Esophagus (tissue), 2 donors: Measurements from ENCODE around the gene C9orf85. TPM values are rescaled to one million over a fixed set of nuclear protein-coding genes. Genes with fewer than 3 reads are reported as not detected.
A peak's percentile ranks its signal among the peaks of the same experiment; 100 is the strongest.

ENCODE experiments used
- H3K27ac ChIP-seq, 2 donors: one replicate each; pipeline ENCODE4 v1.5.1; 2013; ENCODE audit warnings: low read depth in 2 of 2, mild to moderate bottlenecking in 2 of 2, inconsistent platforms in 1 of 2, low read length in 1 of 2, moderate library complexity in 1 of 2
- H3K27me3 ChIP-seq, 2 donors: one replicate each; pipeline ENCODE4 v1.6.1; 2013; ENCODE audit warnings: low read length in 2 of 2, control low read depth in 1 of 2, mild to moderate bottlenecking in 1 of 2; ENCODE audit not compliant: insufficient read depth in 2 of 2, control insufficient read depth in 1 of 2
- H3K36me3 ChIP-seq, 2 donors: one replicate each; pipeline ENCODE4 v1.6.1; 2013; ENCODE audit warnings: low read length in 1 of 2; ENCODE audit not compliant: control insufficient read depth in 2 of 2, insufficient read depth in 2 of 2
- H3K4me1 ChIP-seq, 2 donors: one replicate each; pipeline ENCODE4 v1.6.1; 2013; ENCODE audit warnings: low read length in 1 of 2; ENCODE audit not compliant: control insufficient read depth in 2 of 2, insufficient read depth in 2 of 2
- H3K4me3 ChIP-seq, 2 donors: one replicate each; pipeline ENCODE4 v1.5.1; 2013; ENCODE audit warnings: low read length in 2 of 2, mild to moderate bottlenecking in 2 of 2, low read depth in 1 of 2, moderate library complexity in 1 of 2
- H3K9me3 ChIP-seq, 2 donors: one replicate each; pipeline ENCODE4 v1.6.1; 2013; ENCODE audit warnings: mild to moderate bottlenecking in 2 of 2, low read depth in 1 of 2, low read length in 1 of 2, moderate library complexity in 1 of 2; ENCODE audit not compliant: control insufficient read depth in 2 of 2, insufficient read depth in 1 of 2
- WGBS, 2 donors: extraction: QIAGEN DNeasy Blood & Tissue Kit; methylation state at CpG; one replicate each; pipeline ENCODE4 v1.1.7; 2013; 5-methylcytosine and 5-hydroxymethylcytosine counted together
- polyA plus RNA-seq, 2 donors: library from polyadenylated mRNA; stranded (reverse); fragments of 200-250 nt; gene quantifications; one replicate each; pipeline ENCODE4 v1.2.3, GENCODE V29; 2013
- donor health status: healthy with polysubstance abuse.
- donor health status: Bipolar disorder and iron deficiency.

Gene C9orf85, protein sequence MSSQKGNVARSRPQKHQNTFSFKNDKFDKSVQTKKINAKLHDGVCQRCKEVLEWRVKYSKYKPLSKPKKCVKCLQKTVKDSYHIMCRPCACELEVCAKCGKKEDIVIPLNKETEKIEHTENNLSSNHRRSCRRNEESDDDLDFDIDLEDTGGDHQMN
- 10 to 100 TPM; 10.3 to 11.2 TPM for polyA plus RNA-seq

DNA sequence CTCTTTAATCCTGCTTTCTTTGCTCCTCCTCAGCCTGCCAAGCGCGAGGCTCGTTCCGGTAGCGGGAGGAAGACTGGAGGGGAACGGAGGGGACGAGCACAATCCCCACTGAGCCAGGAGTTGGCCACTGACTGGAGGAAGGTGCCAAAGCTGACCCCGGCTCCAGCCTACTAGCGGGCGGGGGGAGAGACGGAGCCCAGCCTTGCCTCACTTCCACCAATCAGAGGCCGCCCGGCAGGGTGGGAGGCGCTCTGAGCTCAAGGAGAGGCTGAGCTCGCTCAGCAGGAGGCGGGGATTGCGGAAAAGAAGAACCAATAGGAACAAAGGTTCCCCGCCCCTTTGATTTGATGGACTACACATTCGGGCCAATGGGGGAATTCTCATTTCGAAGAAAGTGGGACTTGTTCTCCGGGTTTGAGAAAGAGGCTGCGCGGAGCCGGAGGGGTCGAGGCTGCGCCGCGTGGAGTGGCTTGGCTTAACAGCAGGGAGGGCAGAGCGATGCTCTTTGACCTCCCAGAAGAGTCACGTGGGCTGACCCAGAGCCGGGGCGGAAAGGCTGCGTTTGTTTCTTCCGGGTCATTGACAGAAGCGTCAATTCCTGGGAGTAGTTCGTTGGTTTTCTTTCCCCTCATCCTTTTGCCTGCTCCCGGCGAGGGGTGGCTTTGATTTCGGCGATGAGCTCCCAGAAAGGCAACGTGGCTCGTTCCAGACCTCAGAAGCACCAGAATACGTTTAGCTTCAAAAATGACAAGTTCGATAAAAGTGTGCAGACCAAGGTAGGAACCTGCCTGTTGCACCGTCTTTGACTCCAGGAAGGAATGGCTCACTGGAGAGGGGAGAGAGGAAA is at the start of gene C9orf85, which contains the start of gene ABHD17B:
C9orf85 (plus strand) TSS at position 579 of the 847 bp plus-strand sequence; CDS start at position 675, 96 bp downstream.
ABHD17B (minus strand) TSS at position 133 of the 847 bp plus-strand sequence. CDS start 36,113 bp downstream, outside the sequence.
- 0 to 1% methylated on average over 45 of the region's 45 CpGs for WGBS, 2 donors
- Histone ChIP-seq H3K36me3 (no peaks in the 10 kb centered on the region), H3K4me3 (peak within 1 kb of the TSS; percentile 91 to 97), H3K9me3 (no peaks in the 10 kb centered on the region), H3K27ac (peak within 1 kb of the TSS; percentile 94 to 99), H3K4me1 (peaks cover 4% of the 10 kb centered on the region in 2 donors), H3K27me3 (no peaks in the 10 kb centered on the region)

DNA sequence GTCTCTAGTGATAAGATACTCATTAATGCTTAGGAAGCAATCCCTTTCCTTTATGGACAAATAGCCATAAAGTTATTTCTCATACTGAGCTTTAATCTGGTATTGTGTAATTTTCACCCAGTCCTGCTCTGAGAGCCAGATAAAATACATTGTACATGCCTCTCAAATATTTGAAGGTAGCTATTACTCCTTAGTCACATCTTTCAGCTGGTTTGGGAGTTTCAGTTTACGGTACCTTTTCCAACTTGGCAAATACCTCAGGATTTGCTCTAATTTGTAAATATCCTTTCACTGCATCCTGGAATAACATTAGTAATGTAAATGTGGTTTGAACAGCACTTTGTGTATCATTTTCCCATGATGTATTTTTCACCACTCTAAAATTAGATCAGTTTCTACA is 47.8 kb upstream of the C9orf85 start:
- Histone ChIP-seq H3K4me3 (no peak overlapping the region), H3K36me3 (no peaks in the 10 kb centered on the region), H3K4me1 (no peaks in the 10 kb centered on the region), H3K27ac (no peak overlapping the region), H3K9me3 (no peaks in the 10 kb centered on the region), H3K27me3 (no peaks in the 10 kb centered on the region)
- 86% methylated on average over 1 of the region's 1 CpG for WGBS, 2 donors

DNA sequence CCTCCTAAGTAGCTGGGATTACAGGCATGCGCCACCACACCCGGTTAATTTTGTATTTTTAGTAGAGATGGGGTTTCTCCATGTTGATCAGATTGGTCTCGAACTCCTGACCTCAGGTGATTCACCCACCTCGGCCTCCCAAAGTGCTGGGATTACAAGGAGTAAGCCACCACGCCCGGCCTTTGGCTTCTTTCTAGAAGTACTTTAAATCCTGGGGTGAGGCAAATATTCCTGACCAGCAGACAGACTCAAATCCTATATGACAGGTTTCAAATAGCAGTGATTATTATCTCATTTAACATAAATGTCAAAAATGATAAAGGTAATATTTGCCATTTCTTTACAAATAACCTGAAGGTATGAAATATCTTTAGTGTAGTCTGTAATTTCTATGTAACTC is 36.1 kb upstream of the C9orf85 start:
- WGBS, 2 donors = 80 to 87% methylated on average over 6 of the region's 6 CpGs
- Histone ChIP-seq H3K36me3 (no peaks in the 10 kb centered on the region), H3K27me3 (no peaks in the 10 kb centered on the region), H3K4me1 (no peaks in the 10 kb centered on the region), H3K27ac (no peak overlapping the region), H3K4me3 (no peak overlapping the region), H3K9me3 (peaks cover 0 to 2% of the 10 kb centered on the region in 2 donors)

DNA sequence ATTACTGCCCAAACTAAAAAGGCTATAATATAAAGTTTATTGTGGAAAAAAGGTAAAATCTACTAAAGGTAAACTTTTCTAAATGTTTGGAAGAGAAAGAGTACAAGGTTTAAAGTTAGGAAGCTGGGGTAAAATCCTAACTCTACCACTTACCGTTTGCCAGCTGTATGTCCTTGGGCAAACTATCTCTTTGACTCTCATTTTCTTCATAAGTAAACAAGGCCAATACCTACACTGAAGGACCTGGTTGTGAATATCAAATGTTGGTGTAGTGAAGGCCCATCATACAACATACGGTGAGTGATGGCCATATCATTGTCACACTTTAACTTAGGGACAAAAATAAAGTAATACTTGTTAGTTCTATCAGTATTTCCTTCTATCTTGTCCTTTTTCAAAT is 35.3 kb upstream of the C9orf85 start:
- Histone ChIP-seq H3K9me3 (peaks cover 0 to 2% of the 10 kb centered on the region in 2 donors), H3K36me3 (no peaks in the 10 kb centered on the region), H3K4me1 (no peaks in the 10 kb centered on the region), H3K27ac (no peak overlapping the region), H3K4me3 (no peak overlapping the region), H3K27me3 (no peaks in the 10 kb centered on the region)
- 91 to 92% methylated on average over 2 of the region's 2 CpGs for WGBS, 2 donors

DNA sequence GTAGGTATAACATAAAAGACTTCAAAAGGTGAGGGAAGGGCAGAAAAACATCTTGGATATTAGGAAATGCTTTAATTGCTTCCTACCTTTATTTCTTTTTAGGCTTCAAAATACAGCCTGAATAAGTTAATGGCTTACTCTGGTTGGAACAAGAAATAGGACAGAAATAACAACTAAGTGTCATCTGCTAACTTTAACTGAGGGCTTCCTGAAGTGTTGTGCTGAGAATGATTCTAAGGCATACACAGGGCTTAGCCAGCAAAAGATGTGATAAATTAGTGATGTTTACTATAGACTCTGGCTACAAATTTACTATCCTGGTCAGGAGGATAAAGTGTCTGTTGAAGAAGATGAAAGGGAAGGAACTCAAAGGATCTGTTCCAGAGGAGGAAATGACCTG is 34.6 kb upstream of the C9orf85 start:
- H3K4me1 ChIP-seq = no peaks in the 10 kb centered on the region
- H3K4me3 ChIP-seq = no peak overlapping the region
- no peak overlapping the region for H3K27ac ChIP-seq
- H3K27me3 ChIP-seq = no peaks in the 10 kb centered on the region
- H3K9me3 ChIP-seq = peaks cover 0 to 2% of the 10 kb centered on the region in 2 donors
- H3K36me3 ChIP-seq = no peaks in the 10 kb centered on the region

DNA sequence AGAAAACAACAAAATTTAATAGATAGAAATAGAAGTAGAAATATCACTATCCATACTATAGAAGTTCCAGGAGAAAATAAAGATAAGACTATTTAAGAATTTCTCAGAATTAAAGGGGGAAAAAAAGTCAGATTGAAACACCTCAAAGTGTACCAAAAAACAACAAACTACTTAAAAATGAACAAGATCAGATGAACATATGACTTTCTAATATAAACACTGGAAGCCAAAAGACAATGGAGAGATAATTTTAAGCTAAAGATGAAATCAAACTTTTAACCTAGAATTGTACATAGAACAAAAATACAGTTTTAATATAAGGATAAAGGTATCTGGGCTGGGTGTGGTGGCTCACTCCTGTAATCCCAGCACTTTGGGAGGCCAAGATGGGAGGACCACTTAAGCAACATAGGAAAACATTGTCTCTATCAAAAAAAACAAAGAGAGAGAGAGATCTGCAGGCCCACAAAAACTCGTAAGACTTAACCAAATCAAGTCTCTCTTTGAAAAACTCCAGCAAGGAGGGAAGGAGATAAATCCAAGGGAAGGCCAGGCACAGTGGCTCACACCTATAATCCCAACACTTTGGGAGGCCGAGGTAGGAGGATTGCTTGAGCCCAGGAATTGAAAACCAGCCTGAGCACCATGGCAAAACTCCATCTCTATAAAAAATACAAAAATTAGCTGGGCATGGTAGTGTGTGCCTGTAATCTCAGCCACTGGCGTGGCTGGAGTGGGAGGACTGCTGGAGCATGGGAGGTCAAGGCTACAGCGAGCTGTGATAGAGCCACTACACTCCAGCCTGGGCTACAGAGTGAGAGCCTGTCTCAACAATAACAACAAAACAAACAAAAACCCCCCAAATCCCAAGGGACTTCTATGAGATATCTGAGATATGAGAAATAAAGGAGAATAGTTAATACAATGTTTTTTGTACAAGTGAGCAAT is 32.8 kb upstream of the C9orf85 start:
- WGBS, 2 donors = 98% methylated on average over 4 of the region's 4 CpGs
- H3K27me3 ChIP-seq = no peaks in the 10 kb centered on the region
- H3K9me3 ChIP-seq = peaks cover 0 to 2% of the 10 kb centered on the region in 2 donors

DNA sequence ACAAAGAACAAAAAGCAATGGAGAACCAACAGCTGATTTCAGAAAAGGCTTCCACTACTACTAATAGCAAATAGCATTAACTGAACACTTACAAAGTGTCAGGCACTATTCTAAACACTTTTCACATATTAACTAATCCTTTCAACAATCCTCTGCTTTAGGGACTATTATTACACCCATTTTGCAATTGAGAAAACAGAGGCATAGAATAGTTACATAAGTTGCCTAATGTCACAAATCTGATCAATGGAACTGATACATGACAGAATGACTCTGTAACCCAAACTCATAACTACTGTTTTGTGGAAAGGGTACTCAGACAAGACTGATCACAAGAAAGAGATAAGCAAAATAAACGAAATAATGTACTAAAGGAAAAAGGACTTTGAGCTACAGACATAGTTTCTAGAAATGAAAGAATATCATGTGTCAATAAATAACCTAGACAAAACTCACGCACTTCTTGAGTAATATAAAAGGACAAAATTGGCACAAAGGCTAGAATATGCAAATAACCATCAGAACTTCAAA is 31.7 kb upstream of the C9orf85 start:
- 69 to 94% methylated on average over 2 of the region's 2 CpGs for WGBS, 2 donors
- peaks cover 0 to 2% of the 10 kb centered on the region in 2 donors for H3K9me3 ChIP-seq
- H3K36me3 ChIP-seq = no peaks in the 10 kb centered on the region
- H3K4me1 ChIP-seq = no peaks in the 10 kb centered on the region
- H3K27me3 ChIP-seq = no peaks in the 10 kb centered on the region
- H3K27ac ChIP-seq = no peak overlapping the region
- no peak overlapping the region for H3K4me3 ChIP-seq

More for the DNA sequence above, 32.8 kb upstream of the C9orf85 start:
- no peaks in the 10 kb centered on the region for H3K36me3 ChIP-seq
- no peak overlapping the region for H3K27ac ChIP-seq
- no peaks in the 10 kb centered on the region for H3K4me1 ChIP-seq
- H3K4me3 ChIP-seq = no peak overlapping the region

DNA sequence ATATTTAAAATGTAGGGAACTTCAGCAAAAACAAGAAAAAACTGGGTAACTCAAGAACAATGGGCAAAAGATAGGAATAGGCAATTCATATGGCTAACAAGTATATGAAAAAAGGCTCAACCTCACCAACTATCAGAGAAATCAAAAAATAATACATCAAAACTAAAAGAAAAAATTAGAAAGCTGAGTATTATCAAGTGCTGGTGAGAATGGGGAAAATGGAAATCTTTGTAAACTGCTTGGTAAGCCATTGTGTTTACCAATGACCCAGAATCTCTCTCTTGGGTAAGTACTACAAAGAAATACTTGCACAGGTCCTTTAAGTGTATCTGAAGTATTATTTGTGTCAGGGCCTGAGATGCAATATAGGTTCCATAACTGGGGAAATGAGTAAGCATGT is 27.4 kb upstream of the C9orf85 start:
- Histone ChIP-seq H3K27me3 (no peaks in the 10 kb centered on the region), H3K9me3 (no peaks in the 10 kb centered on the region), H3K4me3 (no peak overlapping the region), H3K36me3 (no peaks in the 10 kb centered on the region), H3K4me1 (no peaks in the 10 kb centered on the region), H3K27ac (no peak overlapping the region)

DNA sequence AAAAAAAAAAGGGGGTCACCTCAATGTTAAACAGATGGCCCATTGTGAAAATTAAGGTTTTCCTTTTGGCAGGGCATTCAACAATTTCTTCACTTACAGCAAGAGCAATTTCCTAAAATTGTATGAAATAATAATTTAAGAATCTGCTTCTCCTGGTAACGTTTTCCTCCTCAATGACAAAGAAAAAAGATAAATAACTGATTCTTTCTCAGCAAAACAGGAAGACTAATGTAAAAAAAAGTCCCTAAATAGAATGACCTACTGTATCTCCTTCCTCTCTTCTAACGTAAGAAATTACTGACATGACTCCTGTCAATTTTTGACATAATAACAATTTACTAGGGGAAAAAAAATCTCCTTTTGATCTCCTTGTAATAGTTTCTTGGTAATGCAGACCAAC is 26.0 kb upstream of the C9orf85 start:
- Histone ChIP-seq H3K4me1 (no peaks in the 10 kb centered on the region), H3K27me3 (no peaks in the 10 kb centered on the region), H3K36me3 (no peaks in the 10 kb centered on the region), H3K27ac (no peak overlapping the region), H3K4me3 (no peak overlapping the region), H3K9me3 (no peaks in the 10 kb centered on the region)
- WGBS, 2 donors = 30 to 48% methylated on average over 2 of the region's 2 CpGs
